ENCODE data around the gene DPF3.
A peak's percentile ranks its signal among the peaks of the same experiment; 100 is the strongest.

The DPF3 gene

DNA sequence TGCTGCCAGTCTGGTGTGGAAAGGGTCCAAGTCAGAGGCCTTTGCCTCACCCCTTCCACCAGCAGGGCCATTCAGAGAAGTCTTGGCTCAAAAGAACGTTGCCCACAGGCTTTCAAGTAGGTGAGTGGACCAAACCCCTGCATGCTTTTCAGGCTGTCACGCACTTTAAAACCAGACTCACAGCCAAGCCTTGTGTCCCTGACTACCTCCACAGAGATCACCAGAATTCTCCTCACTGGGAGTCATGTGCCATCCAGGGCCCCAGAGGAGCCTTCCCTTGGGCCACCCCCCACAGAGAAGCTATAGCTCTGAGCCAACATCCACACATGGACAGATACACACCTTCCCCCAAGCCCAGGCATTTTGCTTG is 283.1 kb downstream of the DPF3 start:
- no peak overlapping the region for H3K4me2 ChIP-seq (ENCODE audit: low read length)
- H2AK5ac ChIP-seq (ENCODE audit: low read length), result no peak overlapping the region
- no peaks in the 10 kb centered on the region for H3K4me1 ChIP-seq (ENCODE audit: control insufficient read depth, low read depth, low read length)
- DNase-seq, result no peak
- H3K18ac ChIP-seq (ENCODE audit: low read length), result no peak overlapping the region
- H3K4me3 ChIP-seq (ENCODE audit: low read length), result no peak overlapping the region
- H2BK15ac ChIP-seq (replicated peaks; ENCODE audit: low read depth), result no peak overlapping the region
- H2BK5ac ChIP-seq (ENCODE audit: low read length), result no peak overlapping the region
- H4K8ac ChIP-seq (ENCODE audit: low read depth, low read length), result no peak overlapping the region
- H3K79me1 ChIP-seq (ENCODE audit: low read length), result no peaks in the 10 kb centered on the region
- no peaks in the 10 kb centered on the region for H3K27me3 ChIP-seq (ENCODE audit: insufficient read depth, low read length, poor library complexity)
- H3K27ac ChIP-seq (ENCODE audit: low read depth, low read length), result no peak overlapping the region
- no peak overlapping the region for H3K56ac ChIP-seq (ENCODE audit: low read length)
- H3K23ac ChIP-seq (ENCODE audit: low read length), result no peak overlapping the region
- no peak overlapping the region for H2BK120ac ChIP-seq (ENCODE audit: low read depth, low read length)
- no CpG with 5 or more reads among the region's 2 CpGs for WGBS (ENCODE audit: extremely low coverage, insufficient coverage, low lambda C conversion rate)
- no peak overlapping the region for H3K9ac ChIP-seq (ENCODE audit: low read length)
- H4K5ac ChIP-seq (ENCODE audit: low read length), result no peak overlapping the region
- no peaks in the 10 kb centered on the region for H3K79me2 ChIP-seq (ENCODE audit: control insufficient read depth, insufficient read depth, low read length)
- no peaks in the 10 kb centered on the region for H3K36me3 ChIP-seq (ENCODE audit: control insufficient read depth, insufficient read depth, low read length)
- H3K4ac ChIP-seq (ENCODE audit: low read depth, low read length), result no peak overlapping the region

DNA sequence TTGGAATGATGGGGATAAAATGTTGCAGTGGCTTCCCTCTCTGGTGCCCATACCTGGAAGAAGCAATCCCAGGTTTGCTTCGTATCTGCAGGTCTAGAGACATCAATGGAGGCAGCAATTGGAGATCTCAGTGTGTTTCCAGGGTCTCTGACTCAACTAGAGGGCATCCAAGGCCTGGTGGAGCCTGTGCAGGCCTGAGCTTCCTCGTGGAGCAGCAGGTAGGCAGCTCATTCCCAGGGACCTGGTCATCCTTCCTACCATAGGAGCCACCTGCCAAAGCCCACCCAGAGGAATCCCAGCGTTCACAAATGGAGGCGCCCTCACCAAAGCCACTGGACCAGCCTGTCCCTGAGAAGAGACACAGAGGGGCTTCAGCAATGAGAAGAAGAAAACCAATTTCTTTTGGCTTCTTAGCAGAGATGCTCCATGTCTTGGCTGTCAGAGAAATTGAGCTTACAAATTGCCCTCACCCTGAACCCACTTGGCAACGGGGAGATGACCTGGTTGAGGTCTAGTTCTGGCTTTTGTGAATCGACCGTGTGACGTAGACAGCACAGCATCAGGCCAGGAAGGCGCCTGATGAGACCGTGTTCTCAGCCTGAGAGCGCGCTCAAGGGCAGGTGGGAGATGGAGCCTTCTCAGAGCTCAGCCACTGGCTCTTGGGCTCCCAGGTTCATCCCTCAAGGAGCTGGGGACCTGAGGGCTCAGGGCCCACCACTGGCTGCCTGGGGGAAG is 283.6 kb downstream of the DPF3 start:
- no CpG with 5 or more reads among the region's 12 CpGs for WGBS (ENCODE audit: extremely low coverage, insufficient coverage, low lambda C conversion rate)
- Histone ChIP-seq H3K27ac (ENCODE audit: low read depth, low read length) (no peak overlapping the region), H3K4me1 (ENCODE audit: control insufficient read depth, low read depth, low read length) (no peaks in the 10 kb centered on the region), H3K79me2 (ENCODE audit: control insufficient read depth, insufficient read depth, low read length) (no peaks in the 10 kb centered on the region), H3K4me3 (ENCODE audit: low read length) (no peak overlapping the region), H4K5ac (ENCODE audit: low read length) (no peak overlapping the region), H3K27me3 (ENCODE audit: insufficient read depth, low read length, poor library complexity) (no peaks in the 10 kb centered on the region), H3K9ac (ENCODE audit: low read length) (no peak overlapping the region), H3K56ac (ENCODE audit: low read length) (no peak overlapping the region), H3K4me2 (ENCODE audit: low read length) (no peak overlapping the region), H2BK15ac (replicated peaks; ENCODE audit: low read depth) (no peak overlapping the region), H4K8ac (ENCODE audit: low read depth, low read length) (no peak overlapping the region), H2BK5ac (ENCODE audit: low read length) (no peak overlapping the region), H3K4ac (ENCODE audit: low read depth, low read length) (no peak overlapping the region), H2BK120ac (ENCODE audit: low read depth, low read length) (no peak overlapping the region), H3K18ac (ENCODE audit: low read length) (no peak overlapping the region), H3K36me3 (ENCODE audit: control insufficient read depth, insufficient read depth, low read length) (no peaks in the 10 kb centered on the region), H3K23ac (ENCODE audit: low read length) (no peak overlapping the region), H3K79me1 (ENCODE audit: low read length) (no peaks in the 10 kb centered on the region), H2AK5ac (ENCODE audit: low read length) (no peak overlapping the region)
- no peak for DNase-seq

DNA sequence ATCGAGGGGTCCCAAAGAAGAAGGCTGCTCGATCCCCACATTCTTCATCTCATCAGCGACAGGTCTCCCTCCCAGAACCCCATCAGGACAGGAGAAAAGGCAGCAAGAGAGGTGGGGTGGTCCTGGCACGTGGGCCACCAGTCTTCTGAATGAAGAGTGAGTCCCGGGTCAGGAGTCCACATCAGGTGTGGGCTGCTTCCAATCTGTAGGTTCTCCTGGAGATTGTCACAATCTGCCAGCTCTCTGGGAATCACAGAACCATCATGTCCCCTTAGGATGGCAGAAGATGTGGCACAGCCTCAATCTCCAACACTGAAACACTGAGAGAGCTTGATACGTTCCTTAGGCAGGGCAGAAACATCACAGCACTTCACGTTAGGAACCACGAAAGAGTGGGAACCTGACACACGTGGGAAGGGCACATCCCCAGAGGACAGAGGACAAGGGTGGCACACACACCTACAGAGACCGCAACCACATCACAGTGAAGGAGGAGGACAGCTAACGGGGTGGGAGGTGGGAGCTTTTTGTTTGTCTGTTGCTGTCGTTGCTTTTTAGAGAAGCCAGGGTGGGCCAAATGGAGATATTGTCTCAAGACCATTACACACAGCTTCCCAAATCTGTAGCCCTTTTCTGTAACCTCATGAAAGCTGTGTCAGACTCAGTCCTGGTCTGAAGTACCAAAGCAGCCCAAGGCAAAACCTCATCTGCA is 284.5 kb downstream of the DPF3 start:
- Histone ChIP-seq H3K79me1 (ENCODE audit: low read length) (no peaks in the 10 kb centered on the region), H3K4me3 (ENCODE audit: low read length) (no peak overlapping the region), H3K56ac (ENCODE audit: low read length) (no peak overlapping the region), H3K27me3 (ENCODE audit: insufficient read depth, low read length, poor library complexity) (no peaks in the 10 kb centered on the region), H2BK5ac (ENCODE audit: low read length) (no peak overlapping the region), H4K8ac (ENCODE audit: low read depth, low read length) (no peak overlapping the region), H4K5ac (ENCODE audit: low read length) (no peak overlapping the region), H3K27ac (ENCODE audit: low read depth, low read length) (no peak overlapping the region), H2BK120ac (ENCODE audit: low read depth, low read length) (no peak overlapping the region), H3K36me3 (ENCODE audit: control insufficient read depth, insufficient read depth, low read length) (no peaks in the 10 kb centered on the region), H3K4ac (ENCODE audit: low read depth, low read length) (no peak overlapping the region), H3K79me2 (ENCODE audit: control insufficient read depth, insufficient read depth, low read length) (no peaks in the 10 kb centered on the region), H2BK15ac (replicated peaks; ENCODE audit: low read depth) (no peak overlapping the region), H3K4me1 (ENCODE audit: control insufficient read depth, low read depth, low read length) (no peaks in the 10 kb centered on the region), H3K18ac (ENCODE audit: low read length) (no peak overlapping the region), H3K4me2 (ENCODE audit: low read length) (no peak overlapping the region), H2AK5ac (ENCODE audit: low read length) (no peak overlapping the region), H3K9ac (ENCODE audit: low read length) (no peak overlapping the region), H3K23ac (ENCODE audit: low read length) (no peak overlapping the region)
- DNase-seq, result no peak
- WGBS (ENCODE audit: extremely low coverage, insufficient coverage, low lambda C conversion rate), result no CpG with 5 or more reads among the region's 12 CpGs

DNA sequence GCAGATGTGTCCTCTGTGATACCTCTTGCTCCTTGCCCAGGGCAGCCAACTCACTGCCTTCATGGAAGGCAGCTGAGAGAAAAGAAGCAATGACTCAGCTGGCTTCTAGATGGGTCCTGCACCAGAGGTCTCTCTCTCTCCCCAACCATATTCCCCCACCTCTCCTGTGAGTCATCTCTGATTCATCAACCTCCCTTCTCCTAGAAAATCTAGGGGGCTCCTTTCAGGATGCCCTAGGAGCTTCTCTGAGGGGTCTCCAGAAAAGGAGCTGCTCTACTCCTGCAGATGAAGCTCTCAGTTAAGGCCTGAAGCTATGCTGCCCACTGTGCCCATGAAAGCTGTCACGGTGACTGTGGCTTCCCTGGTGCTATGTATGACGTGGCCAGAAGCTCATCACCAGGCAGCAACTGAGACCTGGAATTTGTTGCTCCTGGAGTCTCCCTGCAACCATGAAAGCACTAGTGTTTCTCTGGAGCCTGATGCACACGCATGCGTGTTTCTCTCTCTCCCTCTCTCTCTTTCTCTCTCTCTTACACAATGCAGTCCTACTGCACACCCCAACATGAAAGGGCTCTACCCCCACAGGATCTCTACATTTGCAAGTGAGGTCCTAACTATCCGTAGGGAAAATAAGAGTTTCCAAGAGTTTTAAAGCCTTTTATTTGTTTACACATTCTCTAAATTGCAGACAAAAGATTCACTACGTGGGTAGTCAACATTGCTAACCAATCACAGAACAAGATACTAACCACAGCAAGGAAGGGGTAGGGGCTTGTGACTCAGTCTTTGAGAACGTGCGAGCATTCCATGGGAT is 285.3 kb downstream of the DPF3 start:
- H3K27ac ChIP-seq (ENCODE audit: low read depth, low read length), result no peak overlapping the region
- H3K79me2 ChIP-seq (ENCODE audit: control insufficient read depth, insufficient read depth, low read length), result no peaks in the 10 kb centered on the region
- no peak overlapping the region for H4K8ac ChIP-seq (ENCODE audit: low read depth, low read length)
- no peak overlapping the region for H3K9ac ChIP-seq (ENCODE audit: low read length)
- peak; percentile 52 for DNase-seq
- no peaks in the 10 kb centered on the region for H3K27me3 ChIP-seq (ENCODE audit: insufficient read depth, low read length, poor library complexity)
- no peak overlapping the region for H2BK5ac ChIP-seq (ENCODE audit: low read length)
- no peaks in the 10 kb centered on the region for H3K4me1 ChIP-seq (ENCODE audit: control insufficient read depth, low read depth, low read length)
- H3K56ac ChIP-seq (ENCODE audit: low read length), result no peak overlapping the region
- H2BK120ac ChIP-seq (ENCODE audit: low read depth, low read length), result no peak overlapping the region
- no peak overlapping the region for H3K18ac ChIP-seq (ENCODE audit: low read length)
- no peak overlapping the region for H4K5ac ChIP-seq (ENCODE audit: low read length)
- no peak overlapping the region for H3K4me3 ChIP-seq (ENCODE audit: low read length)
- no peak overlapping the region for H2BK15ac ChIP-seq (replicated peaks; ENCODE audit: low read depth)
- H3K79me1 ChIP-seq (ENCODE audit: low read length), result no peaks in the 10 kb centered on the region
- H2AK5ac ChIP-seq (ENCODE audit: low read length), result no peak overlapping the region
- WGBS (ENCODE audit: extremely low coverage, insufficient coverage, low lambda C conversion rate), result no CpG with 5 or more reads among the region's 8 CpGs
- H3K36me3 ChIP-seq (ENCODE audit: control insufficient read depth, insufficient read depth, low read length), result no peaks in the 10 kb centered on the region
- H3K4me2 ChIP-seq (ENCODE audit: low read length), result no peak overlapping the region
- no peak overlapping the region for H3K4ac ChIP-seq (ENCODE audit: low read depth, low read length)
- no peak overlapping the region for H3K23ac ChIP-seq (ENCODE audit: low read length)

DNA sequence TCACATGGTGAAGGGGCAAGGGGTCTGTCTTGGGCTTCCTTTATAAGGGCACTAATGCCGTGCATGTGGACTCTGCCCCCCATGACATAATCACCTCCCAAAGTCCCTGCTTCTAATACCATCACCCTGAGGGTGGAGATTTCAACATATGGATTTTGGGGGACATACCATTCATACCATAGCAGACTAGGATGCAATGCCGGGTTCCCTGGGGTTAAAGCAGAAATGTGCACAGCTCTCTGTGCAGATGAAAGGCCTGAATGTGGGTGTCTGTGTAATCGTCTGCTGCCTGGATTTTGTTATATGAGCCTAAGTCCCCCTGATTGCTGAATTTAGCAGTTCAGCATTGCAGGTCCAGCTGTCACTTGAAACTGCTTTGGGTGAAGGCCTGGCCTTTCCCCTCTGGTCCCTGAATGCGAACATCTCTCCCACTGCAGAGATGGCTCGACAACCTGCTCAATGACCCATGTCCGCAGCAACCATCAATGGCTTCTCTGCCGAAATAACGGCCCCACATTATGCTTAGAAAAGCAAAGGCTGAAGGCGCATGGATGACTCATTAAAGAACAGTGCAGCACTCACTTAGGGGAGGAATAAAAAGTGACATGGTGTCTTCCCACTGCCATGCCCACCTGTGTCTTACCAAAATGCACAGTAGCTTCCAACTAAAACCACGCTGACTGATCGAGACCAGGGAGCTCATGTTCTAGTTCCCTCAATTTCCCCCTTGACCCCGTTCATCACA is 286.3 kb downstream of the DPF3 start:
- no peak overlapping the region for H3K4ac ChIP-seq (ENCODE audit: low read depth, low read length)
- H2BK5ac ChIP-seq (ENCODE audit: low read length), result no peak overlapping the region
- no peaks in the 10 kb centered on the region for H3K79me2 ChIP-seq (ENCODE audit: control insufficient read depth, insufficient read depth, low read length)
- H3K4me2 ChIP-seq (ENCODE audit: low read length), result no peak overlapping the region
- DNase-seq, result no peak
- H3K79me1 ChIP-seq (ENCODE audit: low read length), result no peaks in the 10 kb centered on the region
- no peak overlapping the region for H3K18ac ChIP-seq (ENCODE audit: low read length)
- H3K56ac ChIP-seq (ENCODE audit: low read length), result no peak overlapping the region
- no peak overlapping the region for H3K23ac ChIP-seq (ENCODE audit: low read length)
- no peak overlapping the region for H3K27ac ChIP-seq (ENCODE audit: low read depth, low read length)
- H2BK120ac ChIP-seq (ENCODE audit: low read depth, low read length), result no peak overlapping the region
- H3K27me3 ChIP-seq (ENCODE audit: insufficient read depth, low read length, poor library complexity), result no peaks in the 10 kb centered on the region
- H4K8ac ChIP-seq (ENCODE audit: low read depth, low read length), result no peak overlapping the region
- no peak overlapping the region for H3K4me3 ChIP-seq (ENCODE audit: low read length)
- no peak overlapping the region for H3K9ac ChIP-seq (ENCODE audit: low read length)
- H3K4me1 ChIP-seq (ENCODE audit: control insufficient read depth, low read depth, low read length), result no peaks in the 10 kb centered on the region
- WGBS (ENCODE audit: extremely low coverage, insufficient coverage, low lambda C conversion rate), result no CpG with 5 or more reads among the region's 12 CpGs
- H2AK5ac ChIP-seq (ENCODE audit: low read length), result no peak overlapping the region
- H2BK15ac ChIP-seq (replicated peaks; ENCODE audit: low read depth), result no peak overlapping the region
- no peak overlapping the region for H4K5ac ChIP-seq (ENCODE audit: low read length)
- no peaks in the 10 kb centered on the region for H3K36me3 ChIP-seq (ENCODE audit: control insufficient read depth, insufficient read depth, low read length)
